Ureter (tissue), 1 donor: ENCODE results near the gene MCAT. TPM values are rescaled to one million over a fixed set of nuclear protein-coding genes. Genes with fewer than 3 reads are reported as not detected.

ENCODE experiments used
- DNase-seq: peaks from one replicate; pipeline ENCODE4 v3.0.0-alpha.2; 2020; ENCODE audit warnings: low spot score
- total RNA-seq: library from RNA; stranded (reverse); gene quantifications from one replicate; pipeline ENCODE4 v1.2.4, GENCODE V29; 2023
- donor health status: DM: yes; HTN: yes; CAD: no.

Gene MCAT
- total RNA-seq, 1 donor from 2014 or later, result 19.5 TPM

DNA sequence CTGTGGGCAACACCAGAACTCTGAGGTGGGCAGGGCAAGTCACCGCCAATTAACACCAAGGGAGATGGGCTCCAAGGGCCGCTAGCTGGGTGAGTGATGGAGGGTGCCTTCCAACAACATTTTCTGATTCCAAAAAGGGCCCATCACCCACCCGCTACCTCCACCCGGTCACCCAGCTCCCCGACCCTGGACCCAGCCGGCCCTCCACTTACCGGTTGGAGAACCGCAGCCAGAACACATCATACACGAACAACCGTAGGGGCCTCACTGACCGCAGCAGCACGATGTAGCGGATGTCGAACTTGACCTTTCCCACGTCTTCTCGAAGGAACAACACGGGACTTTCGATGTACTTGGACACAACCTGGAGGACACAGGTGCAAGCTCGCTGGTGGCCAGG, 29.0 kb upstream of the MCAT start:
- no peak for DNase-seq

GRCh38 chr22:43171607-43172006, 28.4 kb upstream of the MCAT start:
- no peak for DNase-seq

GRCh38 chr22:43171019-43171491, 27.9 kb upstream of the MCAT start:
- no peak for DNase-seq

DNA sequence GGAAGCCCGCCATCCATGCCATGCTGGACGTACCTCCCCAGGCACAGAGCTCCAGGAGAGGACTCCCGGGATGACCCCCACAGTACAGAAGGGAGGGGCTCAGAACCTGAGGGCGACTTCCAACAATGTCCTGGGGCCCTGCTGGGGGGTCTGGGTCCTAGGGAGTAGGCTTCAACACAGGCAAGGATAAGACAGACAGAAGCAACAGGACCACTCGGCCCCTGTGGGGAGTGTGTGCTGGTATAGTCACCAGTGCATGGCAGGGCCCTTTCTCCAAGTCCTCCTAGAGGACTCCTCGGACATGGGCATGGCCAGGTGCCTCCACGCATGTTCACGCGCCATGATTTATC, 26.9 kb upstream of the MCAT start:
- no peak for DNase-seq

- DNase-seq, result no peak
Observed at GRCh38 chr22:43169310-43170130, 26.3 kb upstream of the MCAT start.

- no peak for DNase-seq
Observed at GRCh38 chr22:43168471-43169309, 25.5 kb upstream of the MCAT start.

GRCh38 chr22:43167001-43167589, 23.9 kb upstream of the MCAT start:
- DNase-seq, result no peak

DNA sequence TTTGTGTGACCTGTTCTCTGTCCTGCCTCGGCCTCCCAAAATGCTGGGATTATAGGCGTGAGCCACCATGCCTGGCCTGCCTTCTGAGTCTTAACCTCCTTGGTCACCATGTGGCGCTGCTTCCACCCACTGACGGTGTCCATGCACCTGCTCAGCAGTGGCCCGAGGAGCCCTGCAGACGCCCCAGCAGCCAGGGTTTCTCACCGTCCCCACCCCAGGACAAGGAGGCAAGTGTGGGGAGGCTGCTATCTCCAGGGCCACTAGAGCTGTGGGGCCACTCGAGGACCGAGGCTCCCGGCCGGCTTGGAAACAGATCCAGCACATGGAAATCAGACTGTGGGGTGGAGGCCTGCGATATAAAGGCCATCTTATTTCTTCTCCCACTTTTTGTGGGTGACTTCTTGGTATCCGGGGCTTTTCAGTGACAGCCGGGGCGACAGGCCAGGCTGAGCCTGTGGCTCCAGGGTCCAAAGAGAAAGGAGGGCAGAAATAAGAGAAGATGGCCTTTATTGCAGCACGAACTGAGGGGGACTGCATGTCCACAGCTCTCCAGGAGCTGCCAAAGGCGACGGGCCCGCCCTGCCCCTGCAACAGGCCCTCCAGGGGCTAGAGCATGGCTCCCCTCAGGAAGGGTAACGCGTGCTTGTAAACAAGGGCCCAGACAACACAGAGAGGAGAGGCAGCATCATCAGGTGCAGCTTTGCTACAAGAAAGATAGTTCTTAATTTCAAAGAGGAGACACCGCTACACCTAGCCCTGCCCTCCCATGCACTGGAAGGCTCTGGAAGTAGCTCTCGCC, 23.1 kb upstream of the MCAT start:
- no peak for DNase-seq

GRCh38 chr22:43164636-43165035, 21.4 kb upstream of the MCAT start:
- DNase-seq, result no peak

- no peak for DNase-seq
Observed at GRCh38 chr22:43163241-43163795, 20.1 kb upstream of the MCAT start.

GRCh38 chr22:43162412-43163150, 19.4 kb upstream of the MCAT start:
- DNase-seq, result no peak

DNA sequence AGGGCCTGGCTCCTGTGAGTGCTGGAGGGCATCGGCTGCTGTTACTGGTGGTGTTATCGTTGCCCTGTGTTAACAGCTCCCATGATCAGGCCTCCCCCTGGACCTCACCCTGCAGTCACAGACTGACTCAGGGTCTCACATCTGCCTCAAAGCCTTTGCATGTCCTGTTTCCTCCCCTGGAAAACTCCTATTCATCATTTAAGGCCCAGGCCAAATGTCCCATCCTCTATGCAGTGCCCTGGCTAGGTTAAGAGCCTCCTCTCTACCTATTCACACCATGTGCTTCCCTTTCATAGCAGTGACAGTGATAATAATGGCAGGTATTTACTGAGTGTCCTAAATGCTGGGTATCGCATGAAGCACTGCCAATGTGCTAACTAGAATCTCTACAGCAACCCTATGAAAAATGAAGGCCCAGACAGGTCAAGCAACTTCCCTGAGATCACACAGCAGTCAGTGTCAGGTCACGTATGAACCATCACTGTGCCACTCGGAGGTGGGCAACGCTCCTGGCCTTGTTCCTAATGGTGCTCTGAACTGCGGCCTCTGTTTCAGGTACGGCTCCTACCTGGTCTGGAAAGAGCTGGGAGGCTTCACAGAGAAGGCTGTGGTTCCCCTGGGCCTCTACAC, 17.4 kb upstream of the MCAT start:
- no peak for DNase-seq

DNA sequence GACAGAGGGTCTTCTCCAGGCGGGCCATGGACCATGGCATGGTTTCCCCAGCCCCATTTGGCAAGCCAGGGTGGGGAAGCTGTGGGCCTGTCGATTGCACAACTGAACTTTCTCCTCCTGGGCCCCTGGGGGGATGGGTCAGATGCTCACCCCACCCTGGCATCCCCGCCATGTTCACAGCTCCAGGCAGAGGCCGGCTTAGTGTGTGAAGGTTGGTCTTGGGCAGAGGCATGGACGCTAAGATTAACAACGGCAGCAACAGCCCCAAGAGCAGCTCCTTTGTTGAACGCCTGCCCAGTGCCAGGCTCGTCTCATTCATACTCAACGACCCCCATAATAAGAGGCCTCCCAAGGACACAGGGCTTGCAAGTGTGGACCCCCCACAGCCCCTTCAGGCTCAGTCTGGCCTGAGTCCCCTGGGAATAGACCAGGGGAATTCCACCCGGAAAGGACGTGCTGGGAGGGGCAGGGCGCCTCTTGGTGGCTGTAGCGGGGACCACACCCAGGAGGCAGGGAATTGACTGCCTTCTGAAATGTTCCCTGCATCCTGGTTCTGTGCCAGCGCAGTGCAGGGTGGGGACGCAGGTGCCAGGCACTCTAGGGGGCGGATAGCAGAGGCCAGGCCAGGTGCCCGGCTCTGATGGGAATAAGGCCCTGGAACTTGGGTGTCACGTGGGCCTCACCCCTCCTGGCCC, 16.4 kb upstream of the MCAT start:
- no peak for DNase-seq

GRCh38 chr22:43158778-43159483, 15.7 kb upstream of the MCAT start:
- no peak for DNase-seq

DNA sequence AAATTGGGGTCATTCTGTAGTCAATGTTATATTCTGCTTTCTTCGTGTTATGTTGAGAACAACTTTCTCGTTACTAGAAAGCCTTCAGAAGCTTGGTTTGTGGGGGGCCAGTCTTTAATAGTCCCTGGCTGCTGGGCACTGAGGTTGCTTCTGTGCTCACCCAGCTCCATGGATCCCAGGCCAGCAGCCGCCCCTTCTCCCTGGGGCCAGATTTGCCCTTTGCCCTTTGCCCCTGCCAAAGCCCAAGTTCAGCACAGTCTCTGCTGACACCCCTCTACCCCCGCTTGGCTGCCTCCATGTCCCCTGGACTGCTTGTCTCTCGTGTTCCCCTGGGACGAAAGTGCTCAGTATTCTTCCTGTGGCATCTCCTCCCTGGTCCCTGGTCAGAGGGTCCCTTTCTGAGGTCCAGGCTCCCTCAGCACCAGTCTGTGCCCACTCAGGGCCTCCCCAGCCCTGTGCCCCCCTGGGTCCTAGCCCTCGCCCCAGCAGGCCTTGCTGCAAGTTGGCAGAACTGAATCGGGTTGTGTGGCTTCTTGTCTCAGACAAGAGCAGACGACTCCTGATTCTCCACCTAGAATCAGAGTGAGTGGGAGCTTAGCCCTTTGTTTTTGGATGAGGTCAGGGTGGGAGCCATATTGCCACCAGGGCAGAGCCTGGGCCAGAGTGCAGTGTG, 14.8 kb upstream of the MCAT start:
- no peak for DNase-seq

- DNase-seq, result no peak
Observed at GRCh38 chr22:43156413-43156812, 13.2 kb upstream of the MCAT start.

DNA sequence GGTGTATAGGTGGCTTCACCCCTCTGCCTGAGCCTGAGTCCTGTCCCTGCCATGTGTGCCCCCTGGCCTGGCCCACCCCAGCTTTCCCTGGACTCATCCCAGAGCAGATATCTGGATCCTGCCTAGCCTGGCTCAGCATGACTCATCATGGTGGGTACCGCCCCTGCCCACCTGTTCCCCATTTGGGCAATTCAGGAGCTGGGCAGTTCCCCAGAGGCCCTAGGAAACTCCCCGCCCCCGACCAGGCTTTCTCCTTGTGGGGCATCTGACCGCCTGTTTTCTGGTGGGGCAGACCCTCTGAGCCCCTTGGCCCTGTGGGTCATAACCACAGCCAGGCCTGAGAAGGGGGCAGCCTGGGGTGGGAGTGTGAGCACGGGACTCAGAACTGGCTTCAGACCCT, 12.6 kb upstream of the MCAT start:
- no peak for DNase-seq

GRCh38 chr22:43154887-43155536, 11.8 kb upstream of the MCAT start:
- no peak for DNase-seq
